ENCODE data around the gene PCNX4. TPM values are rescaled to one million over a fixed set of nuclear protein-coding genes. Genes with fewer than 3 reads are reported as not detected.

PCNX4 gene
- total RNA-seq, 1 experiment from 2014 or later, result 60.0 TPM

- no peak for TF ChIP-seq REST (IDR thresholded peaks at IDR 0.05; ENCODE audit: insufficient read depth in 1 of 2, low read depth in 2 of 2, low read length in 1 of 2)
- TF ChIP-seq POLR2AphosphoS5 (IDR thresholded peaks at IDR 0.05; ENCODE audit: low read depth, low read length), result no peak
- TF ChIP-seq SIN3A (IDR thresholded peaks at IDR 0.05; ENCODE audit: borderline replicate concordance, insufficient read depth, low read depth, low read length), result no peak
- TF ChIP-seq TCF7L2 (IDR thresholded peaks at IDR 0.05; ENCODE audit: low read depth, low read length), result no peak
- no peak for TF ChIP-seq CTCF (IDR thresholded peaks at IDR 0.05)
- H3K36me3 ChIP-seq (ENCODE audit: control insufficient read depth, insufficient read depth, low read length), result no peaks in the 10 kb centered on the region
- no peak overlapping the region for H3K27ac ChIP-seq (ENCODE audit: low read length)
- H3K9me3 ChIP-seq (ENCODE audit: control insufficient read depth, insufficient read depth, low read depth, low read length), result no peaks in the 10 kb centered on the region
- POLR2A ChIA-PET, result no interaction called here
- in situ Hi-C loops (cut with HindIII; ENCODE audit: low pct_unique_long_range_greater_than_20kb, low sequenced_read_pairs), result no loop called here
- no peaks in the 10 kb centered on the region for H3K4me1 ChIP-seq (ENCODE audit: control insufficient read depth, insufficient read depth, low read length)
- intact Hi-C loops (cut with micrococcal nuclease; ENCODE audit: unreplicated experiment), result no loop called here
- DNase-seq (ENCODE audit: low read depth, low spot score) (no peak), ATAC-seq (no peak)
- CTCF ChIA-PET, result no interaction called here
- H3K27me3 ChIP-seq (ENCODE audit: control insufficient read depth, insufficient read depth, low read length), result no peaks in the 10 kb centered on the region
- H3K4me3 ChIP-seq (ENCODE audit: low read depth in 2 of 2, low read length in 2 of 2), result no peak overlapping the region
- no TSS peak for BruUV-seq (replicated peaks)
Observed at GRCh38 chr14:60107477-60107876, 15.8 kb downstream of the PCNX4 start.

- intact Hi-C loops (cut with micrococcal nuclease; ENCODE audit: unreplicated experiment), result no loop called here
- ChIA-PET POLR2A (no interaction called here), CTCF (no interaction called here)
- Histone ChIP-seq H3K27me3 (ENCODE audit: control insufficient read depth, insufficient read depth, low read length) (no peaks in the 10 kb centered on the region), H3K4me3 (ENCODE audit: low read depth in 2 of 2, low read length in 2 of 2) (no peak overlapping the region), H3K36me3 (ENCODE audit: control insufficient read depth, insufficient read depth, low read length) (peaks cover 5% of the 10 kb centered on the region; the same call in 1 of the 2 replicates), H3K4me1 (ENCODE audit: control insufficient read depth, insufficient read depth, low read length) (no peaks in the 10 kb centered on the region), H3K9me3 (ENCODE audit: control insufficient read depth, insufficient read depth, low read depth, low read length) (no peaks in the 10 kb centered on the region), H3K27ac (ENCODE audit: low read length) (no peak overlapping the region)
- in situ Hi-C loops (cut with HindIII; ENCODE audit: low pct_unique_long_range_greater_than_20kb, low sequenced_read_pairs), result no loop called here
- no TSS peak for BruUV-seq (replicated peaks)
- no peak for DNase-seq (ENCODE audit: low read depth, low spot score)
- ATAC-seq, result no peak
- TF ChIP-seq TCF7L2 (IDR thresholded peaks at IDR 0.05; ENCODE audit: low read depth, low read length) (no peak), REST (IDR thresholded peaks at IDR 0.05; ENCODE audit: insufficient read depth in 1 of 2, low read depth in 2 of 2, low read length in 1 of 2) (no peak), POLR2AphosphoS5 (IDR thresholded peaks at IDR 0.05; ENCODE audit: low read depth, low read length) (no peak), SIN3A (IDR thresholded peaks at IDR 0.05; ENCODE audit: borderline replicate concordance, insufficient read depth, low read depth, low read length) (no peak)
Observed at GRCh38 chr14:60111732-60112131, 20.0 kb downstream of the PCNX4 start.

Data from Panc1 (cell line).